Measurements from ENCODE around the gene ZWILCH. TPM values are rescaled to one million over a fixed set of nuclear protein-coding genes. Genes with fewer than 3 reads are reported as not detected.

The ZWILCH gene
- total RNA-seq, 2 donors from 2014 or later: 6.1 to 11.4 TPM

DNA sequence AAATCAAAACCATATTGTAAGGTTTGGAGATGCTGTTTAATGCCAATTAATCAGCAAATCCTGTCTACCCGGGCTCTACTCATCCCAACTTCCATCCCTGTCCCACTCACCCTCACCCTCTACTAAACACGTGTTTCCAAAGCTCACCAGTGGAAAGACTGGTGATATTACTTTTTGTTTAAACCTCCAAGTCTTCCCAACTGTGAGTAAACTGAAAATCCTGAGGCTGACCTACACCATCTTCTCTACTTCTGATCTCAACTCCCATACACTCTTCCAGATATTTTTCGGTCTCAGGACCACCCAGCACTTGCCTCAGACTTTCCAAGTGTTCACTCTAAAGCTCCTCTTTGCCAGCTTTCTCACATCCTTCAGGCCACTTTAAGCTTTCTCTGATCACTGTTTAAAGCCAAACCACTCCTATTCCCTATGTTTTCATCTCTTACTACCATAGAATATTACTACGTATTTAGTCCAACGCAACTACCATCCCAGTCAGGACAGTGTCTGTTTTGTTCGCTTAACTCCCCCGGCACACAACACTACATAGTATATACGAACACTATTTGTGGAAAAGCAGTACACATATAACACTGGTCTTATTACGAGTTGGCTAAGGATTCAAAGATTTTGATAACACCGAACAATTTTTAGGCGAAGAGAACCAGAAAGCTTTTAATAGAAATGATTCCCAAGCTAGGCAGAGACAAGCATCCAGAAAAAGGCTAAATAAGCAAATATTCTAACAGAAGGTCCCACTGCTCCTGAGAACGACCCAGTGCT, 1.2 kb upstream of the ZWILCH start:
- H3K4me1 ChIP-seq (replicated peaks): peaks cover 4% of the 10 kb centered on the region
- H3K9me3 ChIP-seq: no peaks in the 10 kb centered on the region
- peak overlapping the region; percentile 78 to 95 for H3K27ac ChIP-seq
- WGBS: under 1% methylated on average over 12 of the region's 12 CpGs
- DNase-seq (ENCODE audit: low spot score): no peak
- TF ChIP-seq POLR2A (IDR thresholded peaks at IDR 0.05) (no peak), POLR2AphosphoS5 (IDR thresholded peaks at IDR 0.05) (no peak)
- TF ChIP-seq, protein P1, sequence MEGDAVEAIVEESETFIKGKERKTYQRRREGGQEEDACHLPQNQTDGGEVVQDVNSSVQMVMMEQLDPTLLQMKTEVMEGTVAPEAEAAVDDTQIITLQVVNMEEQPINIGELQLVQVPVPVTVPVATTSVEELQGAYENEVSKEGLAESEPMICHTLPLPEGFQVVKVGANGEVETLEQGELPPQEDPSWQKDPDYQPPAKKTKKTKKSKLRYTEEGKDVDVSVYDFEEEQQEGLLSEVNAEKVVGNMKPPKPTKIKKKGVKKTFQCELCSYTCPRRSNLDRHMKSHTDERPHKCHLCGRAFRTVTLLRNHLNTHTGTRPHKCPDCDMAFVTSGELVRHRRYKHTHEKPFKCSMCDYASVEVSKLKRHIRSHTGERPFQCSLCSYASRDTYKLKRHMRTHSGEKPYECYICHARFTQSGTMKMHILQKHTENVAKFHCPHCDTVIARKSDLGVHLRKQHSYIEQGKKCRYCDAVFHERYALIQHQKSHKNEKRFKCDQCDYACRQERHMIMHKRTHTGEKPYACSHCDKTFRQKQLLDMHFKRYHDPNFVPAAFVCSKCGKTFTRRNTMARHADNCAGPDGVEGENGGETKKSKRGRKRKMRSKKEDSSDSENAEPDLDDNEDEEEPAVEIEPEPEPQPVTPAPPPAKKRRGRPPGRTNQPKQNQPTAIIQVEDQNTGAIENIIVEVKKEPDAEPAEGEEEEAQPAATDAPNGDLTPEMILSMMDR (IDR thresholded peaks at IDR 0.05): no peak
- peak overlapping the region; percentile 75 to 90 for H3K4me3 ChIP-seq
- H3K27me3 ChIP-seq (replicated peaks; ENCODE audit: insufficient read depth): no peaks in the 10 kb centered on the region
- intact Hi-C loops (cut with DNase I): loop anchor here (10.0 kb wide), 1 partner anchor 201 kb away; the partner anchor contains the start of gene SMAD6
- H3K36me3 ChIP-seq: peaks cover 19 to 24% of the 10 kb centered on the region in 2 donors

DNA sequence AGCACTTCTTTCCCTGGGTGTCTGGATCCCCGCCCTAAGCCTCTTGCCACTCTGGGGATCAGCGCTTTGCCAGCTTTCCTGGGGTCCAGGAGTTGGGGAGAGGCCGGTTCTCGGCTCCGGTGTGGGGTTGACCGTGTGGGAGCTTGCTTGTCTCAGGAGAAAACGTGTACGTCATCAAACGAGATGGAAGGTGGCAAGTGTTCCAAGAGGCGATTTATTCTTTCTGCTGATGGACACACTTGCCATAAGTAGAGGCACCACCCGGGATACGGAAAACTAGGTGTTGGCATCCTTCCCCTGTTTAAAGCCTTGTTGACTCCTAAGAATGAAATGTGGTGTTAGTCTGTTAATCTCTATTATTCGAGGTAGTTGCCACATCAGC, 295 bp downstream of the ZWILCH start:
- Histone ChIP-seq H3K27ac (peak overlapping the region; percentile 78 to 95), H3K9me3 (no peaks in the 10 kb centered on the region), H3K4me3 (peak overlapping the region; percentile 75 to 90), H3K27me3 (replicated peaks; ENCODE audit: insufficient read depth) (no peaks in the 10 kb centered on the region), H3K36me3 (peaks cover 9 to 12% of the 10 kb centered on the region in 2 donors), H3K4me1 (replicated peaks) (peaks cover 4% of the 10 kb centered on the region)
- intact Hi-C loops (cut with DNase I): loop anchor here (10.0 kb wide), 1 partner anchor 199 kb away; the partner anchor contains the start of gene SMAD6
- TF ChIP-seq POLR2A (IDR thresholded peaks at IDR 0.05): no peak
- TF ChIP-seq, protein P1 (IDR thresholded peaks at IDR 0.05): no peak
- TF ChIP-seq POLR2AphosphoS5 (IDR thresholded peaks at IDR 0.05): no peak
- WGBS: 0% methylated on average over 13 of the region's 13 CpGs
- no peak for DNase-seq (ENCODE audit: low spot score)

DNA sequence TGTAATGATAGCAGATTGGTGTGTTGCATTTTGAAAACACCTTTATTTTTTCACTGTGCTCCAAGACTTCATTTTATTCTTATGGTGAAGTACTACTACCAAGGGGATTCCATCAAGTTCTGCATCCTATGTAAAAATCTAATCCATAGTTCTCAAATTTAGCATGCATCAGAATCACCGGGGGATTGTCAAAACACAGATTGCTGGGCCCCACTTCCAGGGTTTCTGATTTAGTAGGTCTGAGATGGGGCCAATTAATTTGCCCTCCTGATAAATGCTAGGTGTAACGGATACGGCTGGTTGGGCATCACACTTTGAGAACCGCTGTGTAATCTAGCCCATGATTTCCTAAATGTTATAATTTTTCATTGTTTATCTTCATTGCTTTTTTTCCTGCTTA, 692 bp downstream of the ZWILCH start:
- TF ChIP-seq POLR2AphosphoS5 (IDR thresholded peaks at IDR 0.05): no peak
- TF ChIP-seq POLR2A (IDR thresholded peaks at IDR 0.05): no peak
- TF ChIP-seq, protein P1 (IDR thresholded peaks at IDR 0.05): no peak
- Histone ChIP-seq H3K27me3 (replicated peaks; ENCODE audit: insufficient read depth) (no peaks in the 10 kb centered on the region), H3K36me3 (peaks cover 6 to 8% of the 10 kb centered on the region in 2 donors), H3K4me3 (peak overlapping the region in 1 of 2 donors; percentile 90), H3K9me3 (no peaks in the 10 kb centered on the region), H3K4me1 (replicated peaks) (peaks cover 4% of the 10 kb centered on the region), H3K27ac (no peak overlapping the region)
- intact Hi-C loops (cut with DNase I): loop anchor here (10.0 kb wide), 1 partner anchor 199 kb away; the partner anchor contains the start of gene SMAD6
- WGBS: 35% methylated on average over 4 of the region's 4 CpGs
- DNase-seq (ENCODE audit: low spot score): no peak

DNA sequence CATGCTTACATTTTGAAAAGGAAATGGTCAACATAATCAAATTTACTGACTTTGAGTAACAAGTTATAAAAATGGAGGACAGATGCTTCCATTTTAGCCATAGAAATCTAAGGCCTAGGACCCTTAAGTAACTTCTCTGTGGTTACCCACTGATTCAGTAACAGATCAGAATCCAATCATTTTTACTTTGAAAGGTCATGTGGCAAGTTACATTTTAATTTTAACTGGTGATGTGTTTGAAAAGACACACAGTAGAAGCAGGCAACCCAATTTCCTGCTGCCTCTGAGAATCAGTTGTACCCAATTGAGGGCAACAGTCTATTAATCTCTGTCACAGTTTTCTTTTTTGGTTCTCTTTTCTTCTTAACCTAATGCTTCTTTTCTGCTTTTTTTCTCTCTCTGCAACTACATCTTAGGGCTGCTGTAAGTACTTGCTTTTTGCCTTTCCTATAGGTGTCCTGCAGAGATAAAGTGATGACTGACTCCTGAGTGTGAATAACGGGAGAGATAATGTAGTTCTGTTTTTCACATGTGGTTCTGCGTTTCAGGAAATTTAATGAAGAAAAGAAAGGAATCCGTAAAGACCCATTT, 3.3 kb downstream of the ZWILCH start:
- TF ChIP-seq, protein P1 (IDR thresholded peaks at IDR 0.05): no peak
- no peak for TF ChIP-seq POLR2AphosphoS5 (IDR thresholded peaks at IDR 0.05)
- no peak for TF ChIP-seq POLR2A (IDR thresholded peaks at IDR 0.05)
- no peak overlapping the region for H3K4me3 ChIP-seq
- H3K27me3 ChIP-seq (replicated peaks; ENCODE audit: insufficient read depth): no peaks in the 10 kb centered on the region
- H3K4me1 ChIP-seq (replicated peaks): peaks cover 4% of the 10 kb centered on the region
- no peaks in the 10 kb centered on the region for H3K36me3 ChIP-seq
- intact Hi-C loops (cut with DNase I): loop anchor here (10.0 kb wide), 1 partner anchor 196 kb away; the partner anchor contains the start of gene SMAD6
- no peak for DNase-seq (ENCODE audit: low spot score)
- 96% methylated on average over 3 of the region's 3 CpGs for WGBS
- H3K27ac ChIP-seq: no peak overlapping the region
- no peaks in the 10 kb centered on the region for H3K9me3 ChIP-seq

Data from prostate gland (tissue), 2 donors.